ENCODE data around the gene PIK3IP1. TPM values are rescaled to one million over a fixed set of nuclear protein-coding genes. Genes with fewer than 3 reads are reported as not detected.
A peak's percentile ranks its signal among the peaks of the same experiment; 100 is the strongest.

Gene PIK3IP1
- total and polyA plus RNA-seq, 10 donors: 36.1 to 152 (median 97.8) TPM

GRCh38 chr22:31288496-31289240 lies 3.6 kb downstream of the PIK3IP1 start:
- no peak for DNase-seq
- Histone ChIP-seq H3K27ac (peak overlapping the region; percentile 98 to 100 (median 99)), H3K9me3 (no peaks in the 10 kb centered on the region), H3K36me3 (peaks cover 0 to 62% (median 32%) of the 10 kb centered on the region in 6 donors), H3K4me1 (peaks cover 49 to 97% (median 85%) of the 10 kb centered on the region in 6 donors), H3K27me3 (replicated peaks in 1 of 7) (no peaks in the 10 kb centered on the region), H3K4me3 (peak overlapping the region in 7 of 8 donors; percentile 10 to 87 (median 71))
- intact Hi-C loops (cut with DNase I; ENCODE audit: low total_unique reads): no loop called here
- 26 to 48% (median 37%) methylated on average over 5 of the region's 5 CpGs for WGBS, 5 donors
- TF ChIP-seq POLR2AphosphoS5 (IDR thresholded peaks at IDR 0.05): peak in 1 of 3 donors; percentile 62
- no peak for TF ChIP-seq POLR2A (IDR thresholded peaks at IDR 0.05)

- peaks cover 1 to 69% (median 39%) of the 10 kb centered on the region in 6 donors for H3K36me3 ChIP-seq
- intact Hi-C loops (cut with DNase I; ENCODE audit: low total_unique reads): no loop called here
Measured at GRCh38 chr22:31287818-31288495, 4.3 kb downstream of the PIK3IP1 start.

GRCh38 chr22:31286360-31287255 lies 5.7 kb downstream of the PIK3IP1 start:
- H3K27ac ChIP-seq: peak overlapping the region; percentile 98 to 100 (median 99)
- TF ChIP-seq POLR2A (IDR thresholded peaks at IDR 0.05) (peak in 2 of 3 donors; percentile 41 to 67), POLR2AphosphoS5 (IDR thresholded peaks at IDR 0.05) (peak in 2 of 3 donors; percentile 41 to 97), CTCF (IDR thresholded peaks at IDR 0.05 in 8 of 11, conservative IDR thresholded peaks at IDR 0.05 in 3 of 11) (no peak)
- no peak for DNase-seq
- intact Hi-C loops (cut with DNase I; ENCODE audit: low total_unique reads): no loop called here
- H3K36me3 ChIP-seq: peaks cover 3 to 82% (median 52%) of the 10 kb centered on the region in 6 donors
- H3K4me1 ChIP-seq: peaks cover 43 to 97% (median 84%) of the 10 kb centered on the region in 6 donors
- no peaks in the 10 kb centered on the region for H3K9me3 ChIP-seq
- no peaks in the 10 kb centered on the region for H3K27me3 ChIP-seq (replicated peaks in 1 of 7)
- H3K4me3 ChIP-seq: peak overlapping the region in 2 of 8 donors; percentile 77 to 87
- WGBS, 5 donors: 43 to 49% (median 46%) methylated on average over 8 of the region's 8 CpGs

More at GRCh38 chr22:31287818-31288495, 4.3 kb downstream of the PIK3IP1 start:
- WGBS, 5 donors: 44 to 64% (median 48%) methylated on average over 6 of the region's 6 CpGs
- H3K4me1 ChIP-seq: peaks cover 48 to 97% (median 83%) of the 10 kb centered on the region in 6 donors
- TF ChIP-seq CTCF (IDR thresholded peaks at IDR 0.05 in 8 of 11, conservative IDR thresholded peaks at IDR 0.05 in 3 of 11) (no peak), POLR2AphosphoS5 (IDR thresholded peaks at IDR 0.05) (peak in 2 of 3 donors; percentile 48 to 83), POLR2A (IDR thresholded peaks at IDR 0.05) (peak in 1 of 3 donors; percentile 30)
- peak overlapping the region in 5 of 8 donors; percentile 70 to 87 (median 74) for H3K4me3 ChIP-seq
- H3K9me3 ChIP-seq: no peaks in the 10 kb centered on the region
- peak overlapping the region; percentile 98 to 100 (median 99) for H3K27ac ChIP-seq
- DNase-seq: no peak
- no peaks in the 10 kb centered on the region for H3K27me3 ChIP-seq (replicated peaks in 1 of 7)

Data from spleen (tissue), 11 donors.